Stimulated activated CD8-positive, alpha-beta memory T cell treated with anti-CD3 and anti-CD28 coated beads, Interleukin-7, amount 100 ng/mL, for 4 hours (primary cell): ENCODE results near the gene CNKSR2.
"Not testable (repeated sequence)": the region's sequence is repeated elsewhere in the genome, so short reads cannot be mapped to it uniquely, and the experiment has no call there.

Experiments
- DNase-seq, 2 donors: peaks; one replicate each; pipeline ENCODE4 v3.0.0-alpha.2; 2020; ENCODE audit warnings: low read depth in 2 of 2

CNKSR2 gene

DNA sequence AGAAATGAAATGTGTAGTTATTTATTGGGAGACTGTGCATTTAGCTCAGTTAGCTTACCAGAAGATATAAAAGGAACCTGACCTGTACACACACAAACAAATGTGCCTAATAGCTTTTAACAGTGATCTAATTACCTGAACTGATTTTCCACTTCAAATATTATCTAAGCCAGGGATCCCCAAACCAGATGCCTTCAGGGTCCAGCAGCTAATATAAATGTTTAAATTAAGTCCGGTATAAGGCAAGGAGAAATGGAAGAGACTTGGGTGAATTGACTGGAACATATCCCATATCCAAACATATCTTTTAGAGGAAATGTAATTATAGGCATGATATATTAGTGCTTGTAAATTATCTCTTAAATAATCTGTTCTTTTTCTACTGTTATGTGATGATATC, 66.7 kb downstream of the CNKSR2 start:
- no peak for DNase-seq

DNA sequence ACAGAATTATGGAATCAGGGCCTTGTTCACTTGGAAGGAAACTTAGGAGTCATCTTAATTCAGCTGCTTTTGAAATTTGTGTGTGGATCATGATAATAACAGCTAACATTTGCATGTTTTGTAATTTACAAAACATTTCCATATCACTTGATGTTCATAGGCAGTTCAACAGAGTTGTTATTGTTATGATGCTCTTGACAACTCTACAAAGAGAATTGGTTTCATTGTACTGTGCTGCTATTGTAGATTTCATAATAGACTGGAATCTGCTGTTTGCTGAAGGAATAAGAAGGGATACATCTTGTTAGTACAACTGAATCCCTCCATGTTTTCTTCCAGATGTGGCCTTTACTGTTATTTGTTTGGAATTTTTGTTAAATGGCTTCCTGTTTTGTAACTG, 83.5 kb downstream of the CNKSR2 start:
- DNase-seq, result no peak

DNA sequence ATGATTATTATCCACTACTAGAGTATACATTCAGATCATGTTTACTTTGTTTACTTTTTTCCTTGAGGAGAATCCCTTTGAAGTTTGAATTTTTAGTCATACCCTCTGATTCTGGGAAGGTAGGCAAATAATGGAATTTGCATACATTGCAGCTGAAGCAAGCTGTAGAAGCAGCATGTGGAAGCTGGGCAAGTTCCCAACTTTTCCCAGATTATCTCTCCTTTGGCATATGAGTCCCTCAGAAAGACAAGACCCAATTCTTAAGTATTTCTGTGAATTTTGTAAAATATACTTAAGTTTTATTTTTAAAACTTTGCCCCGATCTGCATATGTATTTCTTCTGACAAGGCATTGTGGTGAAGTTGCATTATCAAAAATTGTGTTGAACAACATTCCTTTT, 94.9 kb downstream of the CNKSR2 start:
- no peak for DNase-seq

DNA sequence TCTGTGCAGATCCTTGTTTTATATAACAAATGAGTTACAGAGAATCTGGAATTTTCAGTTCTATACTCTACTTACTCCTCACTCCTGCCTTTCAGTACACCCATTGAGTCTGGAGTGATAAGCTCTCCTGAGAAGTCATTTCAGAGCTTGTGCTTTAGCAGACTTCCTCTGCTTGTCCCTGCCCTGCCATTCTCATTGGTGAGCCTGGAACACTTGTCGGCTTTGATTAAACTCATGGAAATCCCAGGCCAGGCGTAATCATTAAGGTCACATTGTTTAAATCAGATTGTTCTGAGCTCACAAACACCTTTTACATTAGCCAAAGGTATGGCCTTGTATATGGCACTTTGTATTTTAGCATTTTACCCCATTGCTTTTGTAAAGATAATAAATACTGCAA, 102.7 kb downstream of the CNKSR2 start:
- DNase-seq, result no peak

DNA sequence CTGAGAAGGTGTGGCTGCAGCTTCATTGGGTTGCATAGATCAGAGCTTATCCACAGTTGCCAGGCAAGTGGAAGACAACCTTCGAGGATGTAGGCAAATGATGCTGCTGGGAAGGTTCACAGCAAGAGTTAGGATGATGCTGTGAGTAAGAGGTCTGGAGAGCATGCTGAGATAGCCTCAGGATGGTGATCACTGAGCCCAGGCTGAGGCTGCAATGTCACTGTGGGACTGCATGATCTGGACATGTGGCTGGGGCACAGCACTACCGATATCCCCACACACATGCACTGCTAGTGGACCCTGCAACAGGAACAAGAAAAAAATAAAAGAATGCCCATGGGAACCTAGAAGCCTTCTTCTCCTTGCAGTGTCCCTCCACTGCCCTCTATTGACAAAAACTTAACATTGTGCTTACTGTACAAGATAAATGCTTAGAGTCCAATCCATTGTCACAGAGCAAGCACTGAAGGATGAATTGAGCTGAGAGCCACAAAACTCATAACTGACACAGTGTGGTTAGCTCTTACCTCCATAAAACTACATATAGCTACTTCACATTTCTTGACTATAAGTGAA, 105.6 kb downstream of the CNKSR2 start:
- no peak for DNase-seq

DNA sequence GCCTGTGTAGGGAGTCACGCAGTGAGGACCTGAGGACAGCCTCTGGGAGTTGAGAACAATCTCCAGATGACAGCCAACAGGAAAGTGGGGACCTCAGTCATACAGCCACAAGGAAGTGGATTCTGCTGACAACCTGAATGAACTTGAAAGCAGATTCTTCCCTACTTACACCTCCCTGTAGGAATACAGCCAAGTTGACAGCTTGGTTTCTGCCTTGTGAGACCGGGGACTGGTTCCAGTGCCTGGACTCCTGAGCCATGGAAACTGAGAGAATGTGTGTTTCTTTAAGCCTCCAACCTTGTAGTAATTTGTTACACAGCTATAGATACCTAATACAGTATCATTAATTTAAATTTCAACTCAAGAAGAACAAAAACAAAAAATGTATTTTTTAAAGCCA, 107.5 kb downstream of the CNKSR2 start:
- no peak for DNase-seq

DNA sequence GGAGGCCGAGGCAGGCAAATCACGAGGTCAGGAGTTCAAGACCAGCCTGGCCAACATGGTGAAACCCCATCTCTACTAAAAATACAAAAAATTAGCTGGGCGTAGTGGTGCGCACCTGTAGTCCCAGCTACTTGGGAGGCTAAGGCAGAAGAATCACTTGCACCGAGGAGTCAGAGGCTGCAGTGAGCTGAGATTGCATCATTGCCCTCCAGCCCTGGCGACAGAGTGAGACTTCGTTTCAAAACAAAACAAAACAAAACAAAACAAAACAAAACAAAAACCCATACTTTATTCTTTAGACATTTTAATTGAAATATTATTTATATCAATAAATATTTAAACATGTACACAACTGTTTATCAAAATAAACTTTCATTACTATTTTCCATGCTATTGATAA, 109.8 kb downstream of the CNKSR2 start:
- not testable (repeated sequence) for DNase-seq

DNA sequence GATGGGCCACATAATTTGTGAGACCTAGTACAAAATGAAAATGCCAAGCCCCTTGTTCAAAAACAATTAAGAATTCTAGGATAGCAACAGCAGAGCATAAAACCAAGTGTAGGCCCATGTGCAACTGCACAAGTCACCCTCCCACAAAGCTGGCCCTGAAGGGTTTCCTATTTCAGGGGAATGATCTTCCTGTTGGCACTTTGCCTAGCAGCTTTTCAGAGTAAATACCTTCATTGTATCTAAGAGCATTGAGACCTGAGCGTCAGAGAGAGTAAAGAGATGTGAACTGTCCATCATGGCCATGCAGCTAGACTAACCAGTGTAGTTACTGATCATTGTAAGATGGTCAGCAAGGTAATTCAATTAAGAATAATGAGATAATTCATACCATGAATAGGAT, 113.6 kb downstream of the CNKSR2 start:
- no peak for DNase-seq

DNA sequence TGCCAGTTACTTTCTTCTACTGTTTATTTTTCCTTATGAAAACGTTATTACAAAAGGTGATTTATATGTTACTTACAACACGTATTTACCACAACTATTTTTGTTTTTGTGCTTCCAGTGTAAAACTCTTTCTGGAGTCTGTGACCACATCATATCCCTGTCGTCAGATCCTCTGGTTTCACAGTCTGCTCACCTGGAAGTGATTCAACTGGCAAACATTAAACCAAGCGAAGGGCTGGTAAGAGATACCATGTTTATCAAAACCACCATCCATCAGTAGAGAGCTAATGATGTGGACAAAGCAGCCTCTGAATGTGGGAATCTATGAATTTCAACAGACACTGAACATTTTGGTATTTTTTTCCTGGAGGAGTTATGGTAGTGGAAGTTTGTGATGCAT, 116.1 kb downstream of the CNKSR2 start:
- DNase-seq, result no peak

DNA sequence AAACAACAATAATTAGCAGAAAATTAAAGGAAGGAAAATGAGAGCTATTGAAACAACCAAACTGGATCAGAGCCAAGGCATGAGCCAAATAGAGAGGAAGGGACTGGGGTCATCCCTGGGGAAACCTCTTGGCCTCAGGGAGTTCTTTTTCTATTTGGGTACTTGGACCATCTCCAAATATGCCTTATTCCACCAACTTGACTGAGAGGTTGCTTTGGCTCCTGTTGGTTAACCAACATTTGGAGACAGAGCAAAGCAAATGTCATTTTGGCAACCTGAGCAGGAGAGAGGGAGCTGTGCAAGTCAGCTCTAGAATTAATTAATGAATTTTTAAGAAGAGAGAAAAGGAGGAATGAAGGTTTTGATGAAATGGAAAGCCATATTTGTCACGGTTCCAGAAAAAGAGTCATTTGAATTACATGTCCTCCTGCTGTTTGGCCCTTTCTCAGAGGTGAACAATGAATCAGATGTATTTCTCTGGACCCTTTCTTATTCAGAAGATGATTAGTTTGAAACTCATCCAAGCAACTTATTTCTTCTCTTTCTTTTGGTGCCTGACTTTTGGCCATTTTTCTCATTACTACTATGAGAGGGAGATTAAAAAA, 119.1 kb downstream of the CNKSR2 start:
- DNase-seq, result no peak

DNA sequence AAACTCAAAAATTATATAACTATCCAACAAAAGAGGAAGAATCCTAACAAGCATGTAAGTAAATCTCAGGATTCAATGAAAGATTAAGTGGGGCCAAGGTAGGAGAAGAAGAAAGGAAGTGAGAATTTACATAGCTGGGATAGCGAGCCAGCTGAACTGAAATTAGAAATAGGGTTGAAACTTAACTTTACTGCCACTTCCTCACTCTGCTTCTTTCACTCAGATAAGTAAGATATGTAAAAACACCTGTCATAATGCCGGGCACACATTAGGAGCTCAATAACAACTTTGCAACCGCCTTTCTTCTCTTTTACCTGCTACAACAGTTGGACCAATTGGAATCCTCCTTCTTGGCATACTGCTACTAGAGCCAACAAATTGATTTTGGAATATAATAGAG, 129.4 kb downstream of the CNKSR2 start:
- DNase-seq, result no peak

DNA sequence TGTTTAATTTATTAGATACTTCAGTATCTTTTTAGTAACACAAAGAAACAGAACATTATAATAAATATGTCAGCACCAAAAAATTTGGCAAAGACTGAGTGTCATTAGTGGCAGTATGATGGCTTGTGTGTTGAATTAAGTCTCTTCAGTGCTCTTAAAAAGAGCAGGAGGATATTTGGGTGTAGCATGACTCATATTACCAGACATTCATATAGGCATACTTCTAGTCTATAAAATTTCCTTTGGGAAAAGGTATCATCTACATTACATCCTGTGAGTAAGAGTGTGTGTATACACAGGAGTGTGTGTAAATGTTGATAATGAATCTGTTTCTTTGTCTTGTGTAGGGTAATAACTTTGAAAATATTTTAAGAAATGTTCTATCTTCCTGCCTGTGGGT, 135.7 kb downstream of the CNKSR2 start:
- DNase-seq, result no peak

DNA sequence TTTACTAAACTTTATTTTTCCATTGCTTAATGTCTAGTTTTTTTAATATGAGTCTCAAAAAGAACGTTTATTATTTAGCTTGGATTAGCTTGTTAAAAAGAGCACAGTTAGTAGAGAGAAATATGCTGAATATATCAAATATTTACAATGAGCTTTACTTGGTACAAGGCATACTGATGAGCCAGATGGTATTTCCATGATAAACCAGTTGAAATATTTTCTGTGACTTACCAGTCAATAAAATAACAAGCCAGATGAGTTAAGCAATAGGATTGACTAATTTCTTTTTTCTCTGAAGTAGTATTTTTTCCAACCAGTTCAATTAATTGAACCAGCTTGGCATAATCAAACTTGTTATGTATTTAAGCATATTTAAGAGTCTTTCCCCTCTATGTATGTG, 149.8 kb downstream of the CNKSR2 start:
- DNase-seq, result no peak

DNA sequence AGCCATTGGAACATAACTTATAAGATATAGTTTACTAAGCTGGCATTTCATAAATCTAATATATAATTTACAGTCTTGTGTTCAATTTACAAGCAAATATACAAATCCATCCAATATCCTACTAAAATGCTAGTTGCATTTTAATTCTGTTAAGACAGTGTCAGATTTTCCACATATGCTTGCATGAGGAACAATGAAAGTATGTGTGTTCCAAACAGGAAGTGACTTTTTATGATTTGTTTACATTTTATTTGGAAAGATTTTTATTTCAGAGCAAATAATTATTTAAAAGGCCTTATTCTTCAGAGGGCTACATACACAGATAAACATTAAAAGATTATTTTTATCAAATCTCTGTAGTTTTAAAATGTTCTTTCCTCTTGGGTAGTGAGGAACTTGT, 153.9 kb downstream of the CNKSR2 start:
- no peak for DNase-seq

DNA sequence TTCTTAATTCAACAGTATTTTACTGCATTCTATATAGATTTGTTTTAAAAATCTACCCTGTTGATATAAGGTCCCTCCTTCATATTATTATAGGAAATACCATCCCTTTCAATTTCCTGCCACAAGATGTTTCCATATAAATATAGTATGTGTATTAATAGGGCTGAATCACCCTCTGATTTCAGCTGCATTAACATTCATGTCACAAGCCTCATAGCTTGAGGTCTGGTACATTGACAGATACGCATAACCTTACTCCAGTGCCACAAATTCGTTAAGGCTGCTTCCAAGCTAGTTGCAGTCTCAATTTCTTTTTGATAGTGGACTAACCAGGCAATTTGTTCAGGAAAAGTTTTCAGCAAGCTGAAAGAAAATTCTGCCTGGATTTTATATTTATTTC, 155.6 kb downstream of the CNKSR2 start:
- no peak for DNase-seq

DNA sequence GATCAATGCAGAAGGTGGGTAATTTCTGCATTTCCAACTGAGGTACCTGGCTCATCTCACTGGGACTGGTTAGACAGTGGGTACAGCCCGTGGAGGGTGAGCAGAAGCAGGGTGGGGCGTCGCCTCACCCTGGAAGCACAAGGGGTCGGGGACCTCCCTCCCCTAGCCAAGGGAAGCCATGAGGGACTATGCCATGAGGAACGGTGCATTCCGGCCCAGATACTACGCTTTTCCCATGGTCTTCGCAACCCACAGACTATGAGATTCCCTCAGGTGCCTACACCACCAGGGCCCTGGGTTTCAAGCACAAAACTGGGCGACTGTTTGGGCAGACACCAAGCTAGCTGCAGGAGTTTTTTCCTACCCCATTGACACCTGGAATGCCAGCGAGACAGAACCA, 170.4 kb downstream of the CNKSR2 start:
- not testable (repeated sequence) for DNase-seq

DNA sequence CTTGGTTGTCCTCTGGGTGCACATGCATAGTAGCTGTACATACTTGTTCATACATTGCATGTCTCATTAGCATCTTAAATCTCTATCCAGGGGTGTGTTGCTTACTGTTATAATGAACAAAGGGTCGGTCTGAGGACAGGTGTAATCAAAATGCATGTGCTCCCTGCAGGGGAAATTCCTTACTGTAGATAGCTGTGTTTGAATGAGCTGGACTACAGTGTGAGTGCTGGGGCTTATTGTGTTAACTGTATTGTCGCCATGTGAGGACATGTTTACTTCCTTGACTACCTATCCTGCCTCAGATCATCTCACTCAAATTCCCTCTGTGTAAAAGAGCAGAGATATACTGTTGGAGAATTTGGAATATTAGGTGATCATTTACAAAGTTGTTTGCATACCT, 185.2 kb downstream of the CNKSR2 start:
- no peak for DNase-seq

DNA sequence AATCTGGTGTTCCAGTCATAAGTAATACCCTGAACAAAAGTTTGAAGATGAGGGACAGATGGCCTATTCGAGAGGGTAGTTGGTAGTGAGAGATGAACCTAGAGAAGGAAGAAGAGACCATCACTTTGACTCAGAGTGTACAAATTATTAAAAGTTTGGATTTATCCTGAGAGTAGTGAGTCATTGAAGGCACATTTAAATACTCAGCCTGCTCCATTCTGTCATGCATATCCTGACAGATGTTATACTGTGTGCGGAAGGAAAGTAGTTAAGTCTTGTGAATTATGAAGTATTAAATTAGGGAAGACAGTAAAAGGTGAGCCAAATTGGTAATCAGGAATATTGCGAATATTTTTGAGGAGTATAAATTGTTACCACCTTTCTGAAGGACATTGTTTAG, 190.8 kb downstream of the CNKSR2 start:
- no peak for DNase-seq

DNA sequence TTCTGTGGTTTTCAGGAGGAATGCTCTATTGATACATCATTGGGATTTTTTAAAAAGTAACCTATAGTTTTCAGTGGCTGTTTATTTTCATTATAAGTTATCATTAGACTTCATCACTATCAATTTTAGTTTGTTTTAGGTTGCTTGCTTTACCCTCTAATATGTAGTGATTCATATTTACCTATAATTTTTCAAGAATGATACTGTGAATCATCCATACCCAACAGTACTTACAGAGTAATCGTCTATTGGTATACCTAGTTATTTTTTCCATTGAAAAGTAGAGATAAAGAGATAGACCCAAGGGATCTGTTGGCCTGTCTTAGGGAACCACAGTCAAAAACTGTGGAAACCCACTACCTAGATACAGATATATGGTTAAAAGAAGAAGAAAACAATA, 200.6 kb downstream of the CNKSR2 start:
- DNase-seq, result no peak

DNA sequence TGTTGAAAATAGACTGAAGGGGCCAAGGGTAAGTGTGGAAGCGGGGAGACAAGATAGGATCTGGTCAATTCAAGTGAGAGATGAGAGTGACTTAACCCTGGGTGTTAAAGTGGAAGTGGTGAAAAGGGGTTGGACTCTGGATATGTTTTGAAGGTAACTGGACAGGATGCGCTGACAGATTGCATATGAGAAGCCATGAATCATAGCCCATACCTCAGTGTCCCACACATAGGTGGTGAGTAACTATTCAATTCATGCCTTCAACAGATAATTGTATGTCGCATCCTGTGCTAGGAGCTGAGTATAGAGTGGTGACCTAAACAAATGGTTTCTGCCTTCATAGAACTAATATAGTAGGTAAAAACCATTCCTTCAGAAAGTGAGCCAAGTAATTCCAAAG, 207.3 kb downstream of the CNKSR2 start:
- DNase-seq, result no peak

DNA sequence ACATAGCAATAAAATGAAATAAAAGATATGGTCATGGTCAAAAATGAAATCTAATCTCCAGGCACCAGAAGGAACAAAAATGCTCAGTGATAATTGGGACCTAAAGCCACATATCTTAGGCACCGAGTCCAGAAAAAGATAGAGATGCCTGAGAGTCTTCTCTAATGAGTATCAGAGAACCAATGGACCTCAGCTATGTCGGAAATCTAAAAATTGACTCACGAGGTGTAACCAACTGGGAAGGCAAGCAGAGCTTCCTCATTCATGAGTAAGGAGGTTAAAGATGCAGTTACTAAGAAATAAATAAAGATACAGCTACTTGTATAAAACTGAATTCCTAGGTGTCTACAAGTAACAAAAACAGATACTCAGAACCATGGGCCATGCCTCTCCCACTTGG, 211.8 kb downstream of the CNKSR2 start:
- DNase-seq, result no peak

DNA sequence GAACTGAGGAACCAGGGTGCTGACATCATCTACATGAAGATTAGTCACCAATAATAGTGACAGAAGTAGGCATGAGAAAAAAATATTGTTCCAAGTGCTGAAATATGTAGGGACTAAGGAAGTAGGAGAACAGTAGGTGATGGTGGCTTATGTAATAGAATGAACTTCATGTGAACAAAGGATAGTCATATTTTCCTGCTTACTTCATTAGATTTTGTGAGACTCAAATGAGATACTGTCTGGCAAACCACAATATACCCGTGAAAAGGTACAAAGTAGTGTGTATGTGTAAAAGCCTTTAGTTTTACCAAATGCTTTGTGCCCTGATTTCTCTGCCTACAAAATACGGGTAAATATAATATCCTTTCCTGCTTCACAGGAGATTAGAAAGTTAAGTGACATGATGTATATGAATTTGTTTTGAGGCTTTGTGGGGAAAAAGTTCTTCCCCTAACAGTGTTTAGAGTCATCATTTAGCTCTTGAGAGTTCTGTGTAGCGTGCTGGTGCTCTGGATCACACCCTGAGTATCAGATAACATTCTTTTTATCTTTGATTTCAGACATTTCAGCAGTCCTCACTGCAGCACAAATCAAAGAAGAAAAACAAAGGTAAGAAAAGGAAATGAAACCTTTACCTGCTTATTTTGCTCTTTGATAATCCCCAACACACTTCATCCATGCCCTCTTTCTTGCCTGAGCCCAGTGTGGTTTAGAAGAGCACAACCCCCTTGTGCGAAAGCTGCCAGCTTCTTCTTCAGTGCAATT, 216.0 kb downstream of the CNKSR2 start:
- DNase-seq, result no peak

DNA sequence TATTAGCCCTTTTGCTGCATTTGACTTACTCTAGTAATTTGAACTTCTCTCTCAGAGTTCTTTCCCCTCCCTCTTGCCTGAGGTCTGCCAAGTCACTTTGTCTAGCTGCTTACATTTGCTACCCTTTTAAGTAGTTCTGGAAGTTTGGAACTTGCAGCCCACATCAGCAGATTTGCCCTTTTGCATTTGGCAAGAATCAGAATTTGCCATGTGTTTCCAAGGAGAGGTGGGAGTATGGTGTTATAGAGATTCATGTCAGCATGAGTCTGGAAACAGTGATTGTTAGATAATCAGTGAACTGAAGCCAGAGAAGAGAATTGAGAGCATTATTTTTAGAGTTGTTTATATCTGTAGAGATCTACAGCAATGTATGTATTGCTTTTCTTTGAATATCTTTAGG, 231.8 kb downstream of the CNKSR2 start:
- DNase-seq, result no peak

DNA sequence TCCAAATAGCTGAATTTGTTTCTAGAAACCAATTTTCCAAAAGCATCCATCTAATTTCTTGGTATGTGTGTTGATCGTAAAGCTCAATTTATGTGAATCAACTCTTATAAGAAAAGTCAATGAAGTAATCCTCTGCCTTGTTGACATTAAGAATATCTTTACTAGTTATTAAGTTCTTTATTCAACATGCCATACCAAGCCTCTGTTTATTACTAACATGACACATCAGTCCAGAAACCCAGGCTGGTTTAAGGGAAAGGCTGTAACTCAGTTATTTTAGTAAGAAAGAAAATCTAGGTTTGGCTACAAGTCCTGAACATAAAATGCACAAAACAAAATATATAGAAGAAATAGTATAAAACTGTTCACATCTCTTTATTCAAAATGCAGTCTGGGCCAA, 235.9 kb downstream of the CNKSR2 start:
- no peak for DNase-seq
